GM18951 (cell line): ENCODE results near the gene PTPRA.

Experiments used
- POLR2A ChIP-seq: IDR thresholded peaks from 4 replicates; pipeline ENCODE4 v1.6.1; 2011; ENCODE audit warnings: mild to moderate bottlenecking; ENCODE audit not compliant: insufficient read length, insufficient read depth; ENCODE audit errors: extremely low read depth
- in situ Hi-C: fragments of 300-500 bp; cut with MboI; formaldehyde crosslinking; loops from one replicate; pipeline ENCODE4 v1.12.0; 2022; ENCODE audit warnings: low sequenced_read_pairs, mixed read lengths, inconsistent platforms; ENCODE audit not compliant: unreplicated experiment

The PTPRA gene

DNA sequence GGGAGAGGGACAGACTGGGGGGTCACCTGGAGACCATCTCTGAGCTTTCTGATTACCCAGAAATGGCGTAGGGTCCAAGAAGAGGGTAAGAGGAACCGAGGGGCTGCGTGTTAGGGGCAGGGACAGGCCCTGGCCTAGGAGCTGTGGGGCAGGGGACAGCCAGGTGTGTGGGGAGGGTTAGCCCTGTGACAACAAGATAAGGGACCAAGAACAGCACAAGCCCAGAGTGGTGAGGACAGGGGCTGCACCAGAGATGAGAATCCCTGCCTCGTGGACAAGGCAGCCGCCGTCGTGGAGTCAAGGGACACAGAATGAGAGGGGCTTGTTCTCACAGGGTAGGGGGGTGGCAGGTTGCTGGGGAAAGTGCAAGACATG, 211.7 kb downstream of the PTPRA start:
- in situ Hi-C loops: no loop called here
- no peak for TF ChIP-seq POLR2A

DNA sequence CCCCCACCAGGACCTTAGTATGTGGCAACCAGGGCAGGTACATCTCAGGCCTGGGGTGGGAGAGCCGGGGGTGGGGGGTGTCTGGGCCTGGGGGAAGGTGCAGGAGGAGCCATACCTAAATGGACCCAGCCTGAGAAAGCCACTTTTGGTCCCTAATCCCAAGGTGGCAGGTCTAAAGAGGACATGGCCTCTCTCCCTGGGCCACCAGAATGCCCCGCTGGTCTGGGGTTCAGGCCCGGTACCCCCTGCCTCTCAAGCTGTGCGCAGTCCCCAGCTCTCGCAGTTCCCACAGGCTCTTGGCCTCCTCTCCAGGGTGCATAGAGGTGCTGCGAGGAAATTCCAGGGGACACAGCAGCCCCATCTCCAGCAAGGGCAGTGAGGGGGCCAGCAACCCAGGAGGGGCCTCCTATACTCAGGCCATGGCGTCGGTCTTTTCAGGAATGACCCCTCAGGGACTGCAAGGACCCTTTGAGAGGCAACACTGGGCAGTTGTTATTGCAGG, 212.3 kb downstream of the PTPRA start:
- TF ChIP-seq POLR2A: no peak
- in situ Hi-C loops: no loop called here

- in situ Hi-C loops: no loop called here
- TF ChIP-seq POLR2A: no peak
Measured at GRCh38 chr20:3088031-3088430, 214.8 kb downstream of the PTPRA start.
